GM12801 (cell line): ENCODE measurements around the gene CACNA1C.

ENCODE experiments used
- TF ChIP-seq, protein P1 (sequence below): IDR thresholded peaks from one replicate; pipeline ENCODE4 v1.5.1; 2011; ENCODE audit warnings: control low read depth; ENCODE audit not compliant: insufficient read length; ENCODE audit errors: extremely low read depth

Gene CACNA1C

DNA sequence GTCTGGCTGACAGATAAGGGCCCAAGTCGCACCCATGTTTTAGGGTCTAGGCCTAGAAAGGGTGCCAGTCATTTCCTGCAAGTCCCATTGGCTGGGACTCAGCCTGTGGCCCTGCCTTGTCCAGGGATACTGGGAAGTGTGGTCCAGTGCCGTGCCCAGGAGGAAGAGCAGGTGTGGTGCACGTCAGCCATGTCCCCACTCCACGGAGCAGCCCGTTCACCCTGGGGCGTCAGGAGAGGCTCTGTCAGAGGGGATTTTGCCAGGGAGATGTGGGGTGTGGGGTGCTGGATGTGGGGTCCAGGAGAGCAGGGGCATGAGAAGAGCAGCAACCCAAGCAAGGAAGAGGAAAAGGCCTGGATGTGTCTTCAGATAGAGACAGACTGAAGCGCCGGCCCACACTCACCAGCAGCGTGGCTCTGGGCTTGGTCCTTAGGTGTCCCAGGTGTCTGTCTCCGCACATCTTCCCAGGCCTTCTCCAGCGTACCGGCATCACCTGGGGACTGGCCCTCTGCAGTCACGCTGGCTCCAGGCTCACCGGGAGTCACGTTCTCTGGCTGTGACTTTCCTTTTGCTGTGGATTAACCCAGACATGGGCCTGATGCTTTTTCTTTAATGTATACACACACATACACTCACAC lies 138.2 kb downstream of the CACNA1C start:
- TF ChIP-seq, protein P1, sequence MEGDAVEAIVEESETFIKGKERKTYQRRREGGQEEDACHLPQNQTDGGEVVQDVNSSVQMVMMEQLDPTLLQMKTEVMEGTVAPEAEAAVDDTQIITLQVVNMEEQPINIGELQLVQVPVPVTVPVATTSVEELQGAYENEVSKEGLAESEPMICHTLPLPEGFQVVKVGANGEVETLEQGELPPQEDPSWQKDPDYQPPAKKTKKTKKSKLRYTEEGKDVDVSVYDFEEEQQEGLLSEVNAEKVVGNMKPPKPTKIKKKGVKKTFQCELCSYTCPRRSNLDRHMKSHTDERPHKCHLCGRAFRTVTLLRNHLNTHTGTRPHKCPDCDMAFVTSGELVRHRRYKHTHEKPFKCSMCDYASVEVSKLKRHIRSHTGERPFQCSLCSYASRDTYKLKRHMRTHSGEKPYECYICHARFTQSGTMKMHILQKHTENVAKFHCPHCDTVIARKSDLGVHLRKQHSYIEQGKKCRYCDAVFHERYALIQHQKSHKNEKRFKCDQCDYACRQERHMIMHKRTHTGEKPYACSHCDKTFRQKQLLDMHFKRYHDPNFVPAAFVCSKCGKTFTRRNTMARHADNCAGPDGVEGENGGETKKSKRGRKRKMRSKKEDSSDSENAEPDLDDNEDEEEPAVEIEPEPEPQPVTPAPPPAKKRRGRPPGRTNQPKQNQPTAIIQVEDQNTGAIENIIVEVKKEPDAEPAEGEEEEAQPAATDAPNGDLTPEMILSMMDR: no peak

DNA sequence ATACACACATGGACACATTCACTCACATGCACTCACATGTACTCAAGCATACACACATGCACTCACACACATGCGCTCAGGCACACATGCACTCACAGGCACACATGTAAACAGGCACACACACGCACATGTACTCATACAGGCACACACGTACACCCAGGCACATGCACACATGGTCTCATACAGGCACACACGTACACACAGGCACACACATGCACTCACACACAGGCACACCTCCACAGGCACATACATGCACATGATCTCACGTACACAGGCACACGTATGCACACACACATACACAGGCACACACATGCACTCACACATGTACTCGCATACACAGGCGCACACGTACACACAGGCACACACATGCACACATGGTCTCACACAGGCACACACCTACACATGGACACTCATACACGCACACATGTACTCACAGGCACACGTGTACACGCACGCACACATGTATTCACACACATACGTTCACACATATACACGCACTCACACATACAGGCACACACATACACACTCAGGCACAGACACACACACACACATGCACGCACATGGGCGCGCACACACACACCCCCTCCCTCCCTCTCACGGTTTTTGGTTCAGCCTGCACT lies 138.9 kb downstream of the CACNA1C start:
- TF ChIP-seq, protein P1: no peak

DNA sequence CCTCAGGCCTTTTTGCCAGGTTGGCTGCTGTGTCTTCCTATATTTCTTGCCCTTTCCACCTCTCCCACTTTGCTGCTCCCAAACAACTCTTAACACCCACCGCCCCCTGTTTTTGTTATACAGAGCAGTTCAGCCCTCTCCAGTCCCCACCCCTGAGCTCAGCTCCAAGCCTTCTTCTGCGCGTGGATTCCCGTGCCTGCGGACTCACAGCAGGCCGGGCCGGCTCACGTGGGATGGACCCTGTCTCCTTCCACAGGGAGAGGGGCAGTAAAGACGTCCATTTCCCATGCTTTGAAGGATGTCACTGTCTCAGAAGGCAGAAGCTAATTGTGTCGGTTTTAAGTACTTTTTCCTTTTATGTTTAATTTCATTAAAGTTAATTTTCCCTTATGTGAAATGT lies 139.4 kb downstream of the CACNA1C start:
- TF ChIP-seq, protein P1: no peak

DNA sequence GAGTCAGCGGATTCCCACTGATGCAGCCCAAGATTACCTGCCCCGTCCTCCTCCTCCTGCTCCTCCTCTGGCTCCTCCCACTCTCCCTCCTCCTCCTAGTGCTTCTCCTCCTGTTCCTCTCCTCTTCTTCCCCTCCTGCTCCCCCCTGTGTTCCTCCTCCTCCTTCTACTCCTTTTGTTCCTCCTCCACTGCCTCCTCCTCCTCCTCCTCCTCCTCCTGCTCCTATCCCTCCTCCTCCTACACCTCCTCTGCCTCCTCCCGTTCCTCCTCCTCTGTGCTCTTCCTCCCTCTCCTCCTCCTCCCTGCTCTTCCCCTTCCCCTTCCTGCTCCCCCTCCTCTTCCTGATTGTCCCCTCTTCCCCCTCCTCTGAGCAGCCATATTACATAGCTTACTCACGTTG lies 141.3 kb downstream of the CACNA1C start:
- TF ChIP-seq, protein P1: no peak

DNA sequence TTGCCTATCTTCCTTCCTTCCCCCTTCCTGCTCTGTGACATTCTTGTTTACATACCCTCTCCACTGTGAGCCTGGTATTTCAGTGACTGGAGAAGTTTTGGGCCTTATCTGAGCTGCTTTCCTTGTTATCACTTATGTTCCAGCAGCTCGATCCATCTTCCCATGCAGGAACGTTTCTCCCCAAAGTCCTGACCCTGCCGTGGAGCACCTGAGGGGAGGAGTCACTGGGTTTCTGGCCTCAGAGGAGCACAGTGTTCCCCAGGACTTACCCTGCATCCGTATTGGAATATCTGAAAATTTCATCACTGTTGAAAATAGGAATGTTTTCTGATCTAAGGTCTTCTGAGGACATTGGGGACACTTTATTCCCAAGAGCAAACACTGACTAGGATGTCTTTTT lies 141.8 kb downstream of the CACNA1C start:
- TF ChIP-seq, protein P1: no peak

DNA sequence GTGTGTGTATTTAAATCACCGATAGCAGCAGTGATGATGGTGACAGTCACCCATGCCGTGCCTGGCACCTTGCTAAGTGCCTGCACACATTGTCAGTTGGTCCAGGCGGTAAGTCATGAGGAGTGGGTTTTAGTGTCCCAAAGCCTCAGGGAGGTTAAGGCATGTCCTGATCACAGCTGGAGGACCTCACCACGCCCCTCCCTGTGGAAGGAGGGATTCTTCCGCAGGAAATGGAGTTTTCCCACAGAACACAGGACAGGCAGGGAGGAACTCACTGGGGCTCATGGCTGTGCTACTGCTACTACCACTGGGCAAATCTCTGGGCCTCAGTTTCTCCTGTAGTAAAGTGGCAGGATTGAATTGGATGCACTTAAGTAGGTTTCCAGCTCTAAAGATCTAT lies 142.3 kb downstream of the CACNA1C start:
- TF ChIP-seq, protein P1: no peak

DNA sequence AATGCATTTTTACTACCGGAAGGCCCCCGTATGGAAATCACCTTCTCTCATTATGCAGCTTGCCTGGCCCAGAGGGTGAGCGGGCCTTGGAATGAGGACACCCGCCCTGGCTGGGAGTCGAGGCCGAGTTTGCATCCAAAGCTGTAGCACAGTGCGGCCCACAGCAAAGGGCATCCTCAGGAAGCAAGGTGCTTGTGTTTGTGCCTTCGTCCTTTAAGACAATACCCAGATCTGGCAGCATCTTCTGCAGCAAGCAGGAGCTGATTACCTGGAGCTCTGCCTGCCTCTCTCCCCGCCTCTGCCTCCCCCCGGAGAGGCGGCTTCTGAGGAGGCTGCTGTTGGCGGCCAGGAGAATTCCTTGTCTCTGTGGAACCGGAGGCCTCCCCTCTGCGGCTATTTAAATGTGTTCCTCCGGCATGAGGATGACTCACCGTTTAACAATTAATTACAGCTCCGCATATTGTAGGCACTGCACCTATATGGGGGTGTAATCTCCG lies 145.3 kb downstream of the CACNA1C start:
- TF ChIP-seq, protein P1: no peak
